HPDE6-E6E7 (cell line): ENCODE data around the gene HIRIP3.
A peak's percentile ranks its signal among the peaks of the same experiment; 100 is the strongest.
"Not testable (repeated sequence)": the region's sequence is repeated elsewhere in the genome, so short reads cannot be mapped to it uniquely, and the experiment has no call there.

Source experiments
- DNase-seq: peaks from one replicate; pipeline ENCODE4 v3.0.0; 2011; ENCODE audit warnings: missing footprints; ENCODE audit errors: extremely low spot score

Gene HIRIP3, protein sequence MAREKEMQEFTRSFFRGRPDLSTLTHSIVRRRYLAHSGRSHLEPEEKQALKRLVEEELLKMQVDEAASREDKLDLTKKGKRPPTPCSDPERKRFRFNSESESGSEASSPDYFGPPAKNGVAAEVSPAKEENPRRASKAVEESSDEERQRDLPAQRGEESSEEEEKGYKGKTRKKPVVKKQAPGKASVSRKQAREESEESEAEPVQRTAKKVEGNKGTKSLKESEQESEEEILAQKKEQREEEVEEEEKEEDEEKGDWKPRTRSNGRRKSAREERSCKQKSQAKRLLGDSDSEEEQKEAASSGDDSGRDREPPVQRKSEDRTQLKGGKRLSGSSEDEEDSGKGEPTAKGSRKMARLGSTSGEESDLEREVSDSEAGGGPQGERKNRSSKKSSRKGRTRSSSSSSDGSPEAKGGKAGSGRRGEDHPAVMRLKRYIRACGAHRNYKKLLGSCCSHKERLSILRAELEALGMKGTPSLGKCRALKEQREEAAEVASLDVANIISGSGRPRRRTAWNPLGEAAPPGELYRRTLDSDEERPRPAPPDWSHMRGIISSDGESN

DNA sequence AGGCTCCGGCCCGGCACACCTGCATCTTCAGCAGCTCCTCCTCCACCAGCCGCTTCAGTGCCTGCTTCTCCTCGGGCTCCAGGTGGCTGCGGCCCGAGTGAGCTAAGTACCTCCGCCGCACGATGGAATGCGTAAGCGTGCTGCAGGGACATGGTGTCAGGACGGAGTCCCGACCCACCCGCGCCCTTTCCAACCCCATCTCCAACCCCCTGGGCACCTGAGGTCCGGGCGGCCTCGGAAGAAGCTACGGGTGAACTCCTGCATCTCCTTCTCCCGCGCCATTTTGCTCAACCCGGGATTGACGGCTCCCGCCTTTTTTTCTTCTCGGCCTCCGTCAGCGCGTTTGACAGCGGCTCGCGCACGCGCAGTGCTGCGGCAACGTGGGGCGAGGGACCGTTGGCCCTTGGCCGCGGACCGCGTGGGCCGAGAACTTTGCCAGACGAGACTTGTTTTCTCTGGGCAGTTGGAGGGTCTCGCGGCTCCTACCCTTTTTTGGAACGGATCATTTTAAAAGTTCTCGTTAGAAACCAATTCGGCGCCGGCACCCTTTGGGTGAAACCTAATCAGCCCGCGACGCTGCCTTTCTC, at the start of gene HIRIP3:
HIRIP3 (minus strand) TSS at position 294 of the 587 bp plus-strand sequence; CDS start at position 282, 12 bp downstream.
- peak; percentile 82 for DNase-seq

DNA sequence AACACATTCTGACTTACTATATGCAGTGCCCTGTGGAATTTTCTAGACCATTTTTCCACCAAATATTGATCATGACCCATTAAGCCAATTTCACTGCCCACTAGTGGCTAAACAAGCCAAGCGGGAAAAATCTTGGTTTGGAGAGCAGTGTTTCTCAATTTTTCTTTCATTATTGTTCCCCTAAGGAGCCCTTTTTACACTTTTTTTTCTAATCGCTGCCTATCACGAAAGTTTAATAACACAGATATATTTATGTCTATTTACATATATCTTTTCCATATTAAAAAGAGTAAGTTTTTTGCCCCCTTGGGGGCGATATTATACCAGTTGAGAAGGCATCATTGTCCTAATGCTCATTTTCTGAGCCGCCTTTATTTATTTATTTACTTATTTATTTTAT, 46.4 kb upstream of the HIRIP3 start:
- no peak for DNase-seq

DNA sequence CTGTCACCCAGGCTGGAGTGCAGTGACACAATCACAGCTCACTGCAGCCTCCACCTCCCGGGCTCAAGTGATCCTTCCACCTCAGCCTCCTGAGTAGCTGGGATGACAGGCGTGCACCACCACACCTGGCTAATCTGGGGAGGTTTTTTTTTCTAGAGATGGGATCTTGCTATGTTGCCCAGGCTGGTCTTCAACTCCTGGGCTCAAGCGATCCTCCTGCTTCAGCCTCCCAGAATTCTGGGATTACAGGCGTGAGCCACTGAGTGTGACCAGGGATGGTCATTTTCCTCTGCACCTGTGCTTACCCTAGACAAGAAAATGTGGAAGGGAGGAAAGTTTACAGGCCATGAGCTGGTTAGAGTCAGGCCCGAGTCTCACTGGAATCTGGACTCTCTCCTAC, 45.3 kb upstream of the HIRIP3 start:
- not testable (repeated sequence) for DNase-seq

DNA sequence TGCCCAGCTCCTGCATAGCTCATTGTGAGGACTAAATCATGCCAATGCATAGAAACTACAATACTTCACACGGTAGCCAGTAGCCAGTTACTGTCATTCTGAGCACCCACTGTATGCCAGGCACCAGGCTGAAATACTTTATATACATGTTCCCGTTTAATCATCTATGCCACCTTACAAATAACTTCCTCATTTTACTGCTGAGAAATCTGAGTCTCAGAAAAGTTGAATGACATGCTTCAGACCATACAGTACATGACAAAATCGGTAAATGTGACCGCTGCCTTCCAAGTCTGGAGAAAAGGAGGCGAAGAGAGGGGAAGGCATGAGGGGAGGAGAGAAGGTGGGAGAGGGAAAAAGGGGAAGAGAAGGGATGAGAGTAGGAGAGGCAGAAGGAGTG, 44.8 kb upstream of the HIRIP3 start:
- no peak for DNase-seq

DNA sequence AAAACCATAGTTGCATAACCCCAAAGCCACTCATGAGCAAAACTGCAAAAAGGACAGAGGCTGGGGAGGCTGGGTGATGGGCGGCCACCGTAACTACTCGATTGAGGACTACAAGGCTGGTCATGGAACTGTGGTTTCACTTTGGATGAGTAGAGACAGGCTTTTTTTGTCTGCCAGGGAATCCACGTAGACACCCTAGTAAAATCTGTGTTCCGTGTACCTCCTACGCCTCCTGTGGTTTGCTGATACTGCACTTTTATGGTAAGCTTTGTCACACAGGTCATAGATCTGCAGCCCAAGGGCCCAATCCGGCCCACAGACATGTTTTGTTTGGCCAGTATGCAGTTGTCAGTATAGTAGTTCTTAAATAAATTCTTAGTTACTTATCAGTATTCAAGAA, 37.9 kb upstream of the HIRIP3 start:
- DNase-seq = no peak

DNA sequence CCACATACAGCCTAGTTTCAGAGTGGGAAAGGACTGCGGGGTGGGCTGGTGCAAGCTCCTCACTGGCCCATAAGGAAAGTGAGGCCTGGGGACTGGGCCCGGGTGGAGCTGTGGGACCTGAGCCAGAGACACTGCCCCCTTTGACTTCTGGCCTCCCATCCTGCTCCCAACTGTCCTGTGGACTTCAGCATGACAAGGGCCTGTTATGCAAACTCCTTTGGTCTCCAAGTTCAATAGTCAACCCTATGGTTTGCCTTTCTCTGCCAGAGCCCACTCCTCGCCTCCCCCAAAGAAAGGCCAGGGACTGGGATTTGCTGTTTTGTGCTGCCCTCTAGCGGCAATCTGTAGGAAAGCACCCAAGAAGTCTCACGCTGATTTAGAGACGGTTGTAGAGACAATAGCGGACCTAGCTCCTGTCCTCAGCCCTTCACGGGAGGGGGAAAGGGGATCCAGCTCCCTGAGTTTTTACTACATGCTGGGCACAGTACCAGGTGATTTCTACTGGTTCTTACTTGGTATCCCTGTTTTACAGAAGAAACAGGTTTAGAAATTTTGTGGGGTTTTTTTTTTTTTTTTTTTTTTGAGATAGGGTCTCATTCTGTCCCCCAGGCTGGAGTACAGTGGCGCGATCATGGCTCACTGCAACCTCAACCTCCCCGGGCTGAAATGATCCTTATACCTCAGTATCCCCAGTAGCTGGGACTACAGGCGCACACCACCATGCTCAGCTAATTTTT, 36.8 kb upstream of the HIRIP3 start:
- DNase-seq = peak; percentile 47

DNA sequence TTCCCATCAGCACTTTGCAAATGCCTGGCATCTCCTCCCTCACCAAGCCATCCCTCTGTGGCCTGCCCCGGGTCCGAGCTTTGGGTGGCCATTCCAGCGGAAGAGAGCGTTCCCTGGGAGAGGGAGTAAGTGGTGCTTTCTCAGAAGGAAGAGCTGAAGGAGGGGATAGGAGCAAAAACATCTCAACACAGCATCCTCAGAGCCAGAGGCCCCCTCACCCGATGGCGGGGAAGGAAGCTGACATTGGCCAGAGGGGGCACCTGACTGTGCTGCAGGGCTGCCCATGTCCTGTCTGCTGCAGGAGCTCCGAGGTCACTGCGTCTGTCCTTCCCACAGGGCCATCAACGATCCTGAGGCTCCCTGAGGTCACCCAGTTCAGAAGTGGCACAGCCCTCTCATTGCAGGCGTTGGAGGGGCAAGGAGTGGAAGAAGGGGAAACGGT, 36.1 kb upstream of the HIRIP3 start:
- no peak for DNase-seq

DNA sequence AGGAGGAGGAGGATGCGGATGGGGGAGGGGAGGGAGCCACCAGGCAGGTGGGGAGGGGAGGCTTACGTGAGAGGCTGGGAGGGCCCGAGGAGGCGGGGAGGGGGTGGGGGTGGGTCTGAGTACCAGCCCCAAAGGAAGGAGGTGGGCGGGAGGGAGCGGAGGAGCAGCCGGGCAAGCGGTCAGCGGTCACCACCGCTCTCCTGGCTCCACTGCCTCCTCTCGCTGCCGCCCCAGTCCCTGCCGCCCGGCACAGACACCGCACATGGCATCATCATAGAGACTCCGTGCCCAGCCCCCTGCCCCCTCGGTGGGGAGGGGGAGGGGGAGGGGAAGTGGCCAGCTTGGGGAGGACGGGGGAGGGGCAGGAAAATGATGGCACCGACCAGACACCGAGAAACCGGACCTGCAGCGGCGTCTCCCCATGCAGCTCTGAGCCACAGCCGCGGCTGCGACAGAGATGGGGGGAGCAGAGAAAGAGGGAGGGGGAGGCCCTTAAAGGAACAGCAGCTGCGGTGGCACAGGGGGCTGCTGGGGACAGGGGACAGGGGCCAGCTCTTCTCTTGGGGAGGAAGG, 35.5 kb upstream of the HIRIP3 start, which contains the start of gene TLCD3B:
TLCD3B (minus strand) TSS at position 431 of the 573 bp plus-strand sequence. CDS start 744 bp downstream, outside the sequence.
- DNase-seq = no peak

DNA sequence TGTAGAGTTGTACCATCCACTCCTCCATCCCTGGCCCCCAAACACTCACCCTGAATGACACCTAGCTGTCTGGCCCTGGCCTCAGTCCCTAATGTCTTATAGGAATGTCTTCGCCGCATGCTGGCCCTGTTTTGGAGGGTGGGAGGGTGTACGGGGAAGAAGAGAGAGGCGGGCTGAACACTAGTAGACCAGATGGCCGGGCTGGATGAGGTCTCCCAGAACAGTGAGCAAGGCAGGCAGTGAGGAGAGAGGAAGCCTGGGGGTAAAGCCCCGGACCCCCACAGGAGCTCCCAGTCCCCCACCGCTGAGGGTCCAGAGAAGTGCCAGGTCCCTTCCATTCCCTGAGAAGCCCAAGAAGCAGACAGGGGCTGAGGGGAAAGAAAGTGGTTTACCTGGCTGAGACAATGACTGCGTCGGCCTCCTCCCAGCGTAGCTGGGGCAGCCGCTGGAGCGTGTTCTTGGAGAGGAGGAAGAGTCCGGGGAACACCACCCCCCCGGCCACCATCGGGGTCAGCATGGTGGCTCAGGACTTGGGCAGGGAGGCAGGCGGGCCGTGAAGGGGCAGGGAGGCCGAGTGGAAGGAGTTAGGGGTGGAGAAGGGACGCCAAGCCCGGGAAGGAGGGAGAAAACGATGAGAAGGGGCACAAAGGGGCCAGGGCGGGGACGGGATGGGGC, 34.7 kb upstream of the HIRIP3 start:
- no peak for DNase-seq

DNA sequence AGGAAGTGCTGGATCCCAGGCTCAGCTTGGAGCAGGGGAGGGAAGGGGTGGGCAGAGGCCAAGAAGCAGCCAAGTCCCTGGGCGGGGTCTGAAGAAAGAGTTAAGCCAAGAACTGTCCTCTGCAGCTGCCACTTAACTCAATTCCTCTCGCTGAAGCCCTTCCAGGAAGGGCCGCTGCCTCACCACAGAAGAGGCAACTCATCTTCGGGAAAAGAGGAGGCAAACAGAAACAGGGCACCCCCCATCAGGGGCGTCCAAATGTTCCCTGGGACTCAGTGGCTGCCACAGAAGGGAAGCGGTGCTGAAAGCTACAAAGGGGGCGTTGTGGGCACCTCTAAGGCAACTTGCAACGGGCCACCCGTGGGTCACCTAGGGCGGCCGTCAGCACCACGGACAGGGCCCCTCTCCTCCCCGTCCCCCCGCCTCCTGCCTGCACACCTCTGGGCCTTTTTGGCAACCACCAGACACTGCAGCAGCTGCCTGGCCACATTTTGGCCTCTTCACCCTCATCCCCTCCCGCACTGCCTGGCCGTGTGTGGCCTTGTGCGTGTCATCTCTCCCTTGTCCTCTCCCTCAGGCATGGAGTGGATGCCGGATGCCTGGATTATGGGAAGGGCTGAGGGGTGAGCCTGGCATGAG, 33.1 kb upstream of the HIRIP3 start:
- no peak for DNase-seq

DNA sequence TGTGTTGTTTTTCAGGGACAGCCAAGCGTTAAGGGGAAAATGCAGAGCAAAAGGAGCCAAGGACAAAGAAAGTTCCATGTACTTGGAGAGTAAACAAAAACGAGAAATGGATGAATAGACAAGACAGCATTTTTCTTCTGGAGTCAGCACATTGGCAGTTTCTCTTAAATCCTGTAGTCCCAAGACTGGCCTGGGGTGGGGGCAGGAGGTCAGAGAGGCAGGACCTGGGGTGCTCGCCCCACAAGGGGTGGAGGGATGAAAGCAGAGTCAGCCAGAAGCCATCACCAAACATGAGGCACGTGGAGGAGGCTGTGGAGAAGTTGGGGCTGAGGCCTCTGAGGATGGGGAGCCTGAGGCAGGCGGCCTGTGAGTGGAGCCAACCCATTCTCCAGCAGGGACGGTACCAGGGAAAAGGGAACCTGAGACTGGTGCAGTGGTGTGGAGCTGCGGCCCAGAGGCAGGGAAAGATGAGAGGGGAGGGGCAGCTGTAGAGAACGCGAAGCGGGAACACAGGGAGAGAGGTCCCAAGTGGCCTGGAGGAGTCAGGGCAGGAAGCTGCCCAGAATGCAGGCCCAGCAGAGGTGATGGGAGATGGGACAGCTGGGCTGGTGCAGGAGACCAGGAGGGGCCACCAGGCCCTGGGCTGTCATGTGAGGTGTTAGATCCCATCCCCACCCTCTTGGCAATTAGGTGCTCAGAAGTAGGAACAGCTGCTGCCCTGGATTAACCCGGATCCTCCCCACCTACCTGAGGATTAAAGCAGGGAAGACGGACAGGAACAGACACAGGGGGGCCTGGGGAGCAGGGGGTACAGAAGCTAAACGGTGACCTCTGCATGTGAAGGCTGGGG, 32.4 kb upstream of the HIRIP3 start:
- DNase-seq = no peak

DNA sequence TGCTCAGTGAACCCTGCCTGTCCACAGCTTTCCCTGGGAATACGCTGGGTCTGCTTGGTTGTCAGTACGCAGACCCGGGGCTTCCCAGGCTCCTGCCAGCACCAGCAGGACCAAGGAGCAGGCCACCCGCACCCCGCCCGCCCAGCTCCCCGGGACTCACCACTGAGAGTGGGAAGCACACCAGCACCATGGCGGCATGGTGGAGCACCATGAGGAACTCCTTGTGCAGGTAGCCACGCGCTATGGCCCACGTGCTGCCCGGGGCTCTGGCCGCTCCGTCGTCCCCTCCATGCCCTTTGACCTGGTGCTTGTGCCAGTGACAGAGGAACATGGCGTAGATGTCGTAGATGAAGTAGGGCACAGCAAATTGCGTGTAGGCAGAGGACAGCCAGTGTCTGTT, 31.0 kb upstream of the HIRIP3 start:
- no peak for DNase-seq

DNA sequence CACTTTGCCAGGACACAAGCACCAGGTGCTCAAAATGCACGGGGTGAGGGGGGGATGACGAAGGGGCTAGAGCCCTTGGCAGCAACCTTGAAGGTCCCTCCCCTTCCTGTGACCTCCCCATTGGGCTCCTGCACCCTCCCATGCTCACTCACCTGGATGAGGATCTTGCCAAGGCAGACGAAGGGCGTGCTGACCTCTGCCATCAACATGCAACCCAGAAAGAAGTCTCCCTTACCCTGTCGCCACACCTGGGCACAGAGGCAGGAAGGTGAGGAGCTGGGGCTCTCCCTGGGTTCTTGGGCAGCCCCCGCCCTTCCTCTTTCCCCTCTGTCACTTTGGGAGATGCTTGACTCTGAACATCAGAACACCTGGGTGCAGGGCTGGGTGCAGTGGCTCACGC, 30.2 kb upstream of the HIRIP3 start:
- DNase-seq = no peak

DNA sequence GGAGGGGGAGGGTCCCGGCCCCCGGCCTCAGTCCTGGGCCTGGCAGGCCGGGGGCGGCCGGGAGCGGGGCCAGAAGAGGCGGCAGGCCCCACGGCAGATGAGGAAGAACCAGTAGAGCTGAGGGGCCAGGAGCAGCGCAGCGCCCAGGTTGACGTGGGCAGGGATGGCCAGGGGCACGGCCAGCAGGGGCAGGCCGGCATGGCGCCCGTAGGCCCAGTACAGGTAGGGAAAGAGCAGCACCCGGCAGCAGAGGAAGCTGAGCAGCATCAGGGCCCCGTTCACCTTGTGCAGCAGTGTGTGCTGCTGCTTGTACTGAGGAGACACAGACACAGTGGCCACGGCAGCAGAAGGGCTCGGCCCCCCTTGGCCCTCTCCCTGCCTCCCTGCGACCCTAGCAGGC, 29.7 kb upstream of the HIRIP3 start:
- no peak for DNase-seq

DNA sequence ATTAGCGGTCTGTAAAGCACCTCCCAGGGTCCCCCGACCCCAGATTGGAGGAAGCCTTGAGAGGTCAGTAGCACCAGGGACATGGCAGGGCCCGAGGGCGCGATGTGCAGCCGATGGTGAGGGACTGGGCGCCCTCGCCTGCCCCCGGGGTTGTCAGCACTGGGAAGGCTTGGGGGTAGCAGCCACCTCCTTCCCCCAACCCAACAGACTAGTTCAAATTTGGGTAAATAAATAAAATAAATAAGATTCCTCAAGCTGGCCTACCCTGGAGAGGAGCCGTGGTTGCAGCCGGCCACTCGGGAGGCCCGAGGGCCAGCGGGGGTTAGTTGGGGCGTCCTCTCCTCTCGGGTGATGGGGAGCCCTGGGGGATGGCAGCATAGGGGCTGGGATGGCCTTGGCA, 29.0 kb upstream of the HIRIP3 start:
- DNase-seq = no peak

DNA sequence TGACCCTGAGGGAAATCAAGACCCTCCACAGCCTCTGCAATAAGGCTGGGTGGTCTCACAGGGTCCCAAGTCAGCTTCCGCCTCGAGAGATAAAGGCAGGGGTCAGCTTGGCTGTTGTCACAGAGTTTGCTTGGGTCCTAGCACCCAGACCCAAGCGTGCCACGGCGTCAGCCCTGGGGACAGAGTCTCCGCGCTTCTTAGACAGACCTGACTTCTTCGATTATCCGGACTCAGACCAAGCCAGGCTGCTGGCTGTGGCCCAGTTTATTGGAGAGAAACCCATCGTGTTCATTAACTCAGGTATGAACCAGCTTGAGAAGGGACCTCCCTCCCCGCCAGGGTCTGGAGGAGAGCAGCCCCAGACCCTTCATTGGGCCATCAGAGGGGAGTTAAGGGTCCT, 28.2 kb upstream of the HIRIP3 start:
- no peak for DNase-seq

DNA sequence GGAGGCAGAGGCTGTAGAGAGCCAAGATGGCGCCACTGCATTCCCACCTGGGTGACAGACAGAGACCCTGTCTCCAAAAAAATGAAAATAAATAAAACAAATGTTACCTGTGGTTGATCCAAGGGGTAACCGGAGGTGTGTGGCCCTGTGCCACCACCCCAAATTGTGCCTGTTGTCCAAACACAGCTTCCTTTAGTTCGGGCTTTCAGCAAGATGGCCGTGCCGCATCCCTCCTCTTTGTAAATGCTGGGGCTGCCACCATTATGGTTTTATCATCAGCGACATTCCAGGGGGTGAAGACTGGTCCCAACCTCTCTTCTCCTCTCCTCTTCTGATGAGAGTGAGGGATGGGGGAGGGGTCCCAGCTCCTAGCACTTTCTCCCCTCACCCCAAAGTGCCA, 27.5 kb upstream of the HIRIP3 start, which contains the start of gene C16orf92:
C16orf92 (plus strand) TSS at position 312 of the 400 bp plus-strand sequence. CDS start 143 bp downstream, outside the sequence.
- DNase-seq = no peak

DNA sequence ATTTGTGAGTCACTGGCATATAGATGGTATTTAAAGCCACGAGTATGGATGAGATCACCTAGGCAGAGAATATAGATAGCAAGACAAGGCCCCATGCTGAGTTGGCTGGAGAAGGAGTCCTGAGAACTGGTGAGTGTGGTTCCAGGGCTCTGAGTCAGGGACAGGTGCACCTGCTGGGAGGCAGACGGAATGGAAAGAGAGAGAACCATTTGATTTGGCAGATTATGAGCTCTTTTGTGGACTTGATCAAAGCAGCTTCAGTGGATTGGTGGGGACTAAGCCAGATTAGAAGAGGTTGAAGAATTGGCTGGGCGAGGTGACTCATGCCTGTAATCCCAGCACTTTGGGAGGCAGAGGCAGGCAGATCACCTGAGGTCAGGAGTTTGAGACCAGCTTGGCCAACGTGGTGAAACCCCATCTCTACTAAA, 23.3 kb upstream of the HIRIP3 start:
- no peak for DNase-seq

DNA sequence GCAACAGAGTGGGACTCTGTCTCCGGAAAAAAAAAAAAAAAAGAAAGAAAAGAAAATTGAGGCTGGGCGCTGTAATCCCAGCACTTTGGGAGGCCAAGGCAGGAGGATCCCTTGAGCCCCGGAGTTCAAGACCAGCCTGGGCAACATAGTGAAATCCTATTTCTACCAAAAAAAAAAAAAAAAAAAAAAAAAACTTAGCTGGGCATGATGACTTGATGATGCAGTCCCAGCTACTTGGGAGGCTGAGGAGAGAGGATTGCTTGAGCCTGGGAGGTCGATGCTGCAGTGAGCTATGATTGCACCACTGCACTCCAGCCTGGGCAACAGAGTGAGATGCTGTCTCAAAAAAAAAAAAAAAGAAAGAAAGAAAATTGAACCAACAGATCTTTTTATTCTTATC, 22.5 kb upstream of the HIRIP3 start:
- DNase-seq = not testable (repeated sequence)

DNA sequence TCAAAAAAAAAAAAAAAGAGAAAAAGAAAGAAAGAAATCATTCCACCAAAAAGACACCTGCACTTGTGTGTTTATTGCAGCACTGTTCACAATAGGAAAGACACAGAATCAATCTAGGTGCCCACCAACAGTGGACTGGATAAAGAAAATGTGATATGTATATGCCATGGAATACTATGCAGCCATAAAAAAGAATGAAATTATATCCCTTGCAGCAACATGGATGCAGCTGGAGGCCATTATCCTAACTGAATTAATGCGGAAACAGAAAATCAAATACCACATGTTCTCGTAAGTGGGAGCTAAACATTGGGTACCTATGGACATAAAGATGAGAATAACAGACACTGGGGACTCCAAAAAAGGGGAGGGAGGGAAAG, 21.9 kb upstream of the HIRIP3 start:
- DNase-seq = no peak
